ENCODE results near the gene CREB3L2. TPM values are rescaled to one million over a fixed set of nuclear protein-coding genes. Genes with fewer than 3 reads are reported as not detected.
A peak's percentile ranks its signal among the peaks of the same experiment; 100 is the strongest.

CREB3L2 gene
- polyA plus RNA-seq, 3 donors = 6.9 to 12.9 (median 11.9) TPM

DNA sequence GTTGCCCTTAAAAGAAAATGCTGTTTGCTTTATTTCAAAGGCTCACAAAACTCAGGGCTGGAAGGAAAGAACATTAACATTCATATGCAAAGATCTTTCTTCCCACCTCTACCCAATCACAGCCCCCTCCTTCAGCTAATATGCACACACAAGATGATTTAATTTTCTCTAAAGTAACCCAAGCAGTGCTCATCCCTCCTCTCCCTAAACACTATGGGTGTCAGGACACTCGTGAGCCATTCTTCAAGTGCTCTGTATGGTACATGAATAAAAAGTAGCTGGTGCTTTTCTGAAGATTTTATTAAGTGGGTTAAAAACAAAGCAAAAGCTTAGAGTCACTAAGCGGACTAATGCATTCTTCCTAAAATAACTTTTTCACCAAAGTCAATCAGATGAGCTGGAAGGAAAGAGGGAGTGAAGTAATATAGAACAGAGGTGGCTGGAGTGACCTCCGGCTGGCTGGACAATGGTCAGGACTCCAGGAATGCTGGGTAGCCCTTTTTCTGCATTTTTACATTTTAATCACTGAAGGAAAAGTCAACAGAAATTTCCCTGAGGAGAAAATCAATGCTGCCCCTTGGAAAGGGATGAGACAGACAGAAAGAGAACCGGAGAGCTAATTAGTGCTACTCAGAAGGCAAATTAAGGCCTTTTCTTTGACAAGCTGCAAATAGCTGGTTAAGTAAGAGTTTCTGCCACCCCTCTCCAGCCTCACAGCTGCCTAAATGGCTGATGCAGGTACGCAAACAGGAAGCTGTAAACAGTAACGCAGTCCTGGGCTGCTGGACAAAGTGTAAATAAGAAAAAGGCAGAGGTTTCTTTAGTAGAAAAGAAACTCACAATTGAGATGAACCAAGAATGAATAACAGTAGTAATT lies 161.7 kb downstream of the CREB3L2 start:
- peaks cover 27 to 38% (median 33%) of the 10 kb centered on the region in 3 donors for H3K27me3 Mint-ChIP-seq (ENCODE audit: low read depth in 3 of 3)
- H3K9ac ChIP-seq (ENCODE audit: insufficient read depth, low read length, poor library complexity, severe bottlenecking) = no peak overlapping the region
- H3K4me1 Mint-ChIP-seq = no peaks in the 10 kb centered on the region
- no peaks in the 10 kb centered on the region for H3K36me3 Mint-ChIP-seq
- H3K27me3 ChIP-seq (ENCODE audit: control insufficient read depth in 2 of 2, insufficient read depth in 2 of 2, low read length in 2 of 2) = peaks cover 21 to 38% of the 10 kb centered on the region in 2 donors
- H4K20me1 ChIP-seq (ENCODE audit: insufficient read depth, low read length) = no peaks in the 10 kb centered on the region
- no peak overlapping the region for H3K27ac ChIP-seq (ENCODE audit: low read depth in 1 of 2, low read length in 2 of 2)
- H3K79me2 ChIP-seq (ENCODE audit: insufficient read depth, low read length) = no peaks in the 10 kb centered on the region
- intact Hi-C loops (cut with micrococcal nuclease) = no loop called here
- H3K27ac Mint-ChIP-seq = no peak overlapping the region
- peaks cover 0 to 3% (median 0%) of the 10 kb centered on the region in 7 donors for H3K9me3 Mint-ChIP-seq
- no peak for DNase-seq
- H2AFZ ChIP-seq (ENCODE audit: insufficient read depth, low read depth, low read length, poor library complexity, severe bottlenecking) = no peak overlapping the region
- peaks cover 0 to 6% of the 10 kb centered on the region in 2 donors for H3K9me3 ChIP-seq (replicated peaks in 1 of 2; ENCODE audit: control insufficient read depth in 1 of 2, insufficient read depth in 1 of 2, low read length in 2 of 2)
- no peak overlapping the region for H3K4me3 ChIP-seq (replicated peaks in 1 of 3; ENCODE audit: low read depth in 2 of 3, low read length in 3 of 3)
- no peak overlapping the region for H3K4me2 ChIP-seq (replicated peaks; ENCODE audit: extremely low read depth, low read length, poor library complexity, severe bottlenecking)
- no peaks in the 10 kb centered on the region for H3K36me3 ChIP-seq (replicated peaks in 1 of 2; ENCODE audit: control insufficient read depth in 1 of 2, insufficient read depth in 2 of 2, low read length in 2 of 2)
- no peaks in the 10 kb centered on the region for H3K4me1 ChIP-seq (ENCODE audit: control insufficient read depth in 1 of 2, insufficient read depth in 2 of 2, low read length in 2 of 2)
- H3K4me3 Mint-ChIP-seq = no peak overlapping the region
- TF ChIP-seq, protein P1, sequence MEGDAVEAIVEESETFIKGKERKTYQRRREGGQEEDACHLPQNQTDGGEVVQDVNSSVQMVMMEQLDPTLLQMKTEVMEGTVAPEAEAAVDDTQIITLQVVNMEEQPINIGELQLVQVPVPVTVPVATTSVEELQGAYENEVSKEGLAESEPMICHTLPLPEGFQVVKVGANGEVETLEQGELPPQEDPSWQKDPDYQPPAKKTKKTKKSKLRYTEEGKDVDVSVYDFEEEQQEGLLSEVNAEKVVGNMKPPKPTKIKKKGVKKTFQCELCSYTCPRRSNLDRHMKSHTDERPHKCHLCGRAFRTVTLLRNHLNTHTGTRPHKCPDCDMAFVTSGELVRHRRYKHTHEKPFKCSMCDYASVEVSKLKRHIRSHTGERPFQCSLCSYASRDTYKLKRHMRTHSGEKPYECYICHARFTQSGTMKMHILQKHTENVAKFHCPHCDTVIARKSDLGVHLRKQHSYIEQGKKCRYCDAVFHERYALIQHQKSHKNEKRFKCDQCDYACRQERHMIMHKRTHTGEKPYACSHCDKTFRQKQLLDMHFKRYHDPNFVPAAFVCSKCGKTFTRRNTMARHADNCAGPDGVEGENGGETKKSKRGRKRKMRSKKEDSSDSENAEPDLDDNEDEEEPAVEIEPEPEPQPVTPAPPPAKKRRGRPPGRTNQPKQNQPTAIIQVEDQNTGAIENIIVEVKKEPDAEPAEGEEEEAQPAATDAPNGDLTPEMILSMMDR (IDR thresholded peaks at IDR 0.05) = no peak
- WGBS (ENCODE audit: insufficient coverage) = 100% methylated on average over 1 of the region's 6 CpGs

DNA sequence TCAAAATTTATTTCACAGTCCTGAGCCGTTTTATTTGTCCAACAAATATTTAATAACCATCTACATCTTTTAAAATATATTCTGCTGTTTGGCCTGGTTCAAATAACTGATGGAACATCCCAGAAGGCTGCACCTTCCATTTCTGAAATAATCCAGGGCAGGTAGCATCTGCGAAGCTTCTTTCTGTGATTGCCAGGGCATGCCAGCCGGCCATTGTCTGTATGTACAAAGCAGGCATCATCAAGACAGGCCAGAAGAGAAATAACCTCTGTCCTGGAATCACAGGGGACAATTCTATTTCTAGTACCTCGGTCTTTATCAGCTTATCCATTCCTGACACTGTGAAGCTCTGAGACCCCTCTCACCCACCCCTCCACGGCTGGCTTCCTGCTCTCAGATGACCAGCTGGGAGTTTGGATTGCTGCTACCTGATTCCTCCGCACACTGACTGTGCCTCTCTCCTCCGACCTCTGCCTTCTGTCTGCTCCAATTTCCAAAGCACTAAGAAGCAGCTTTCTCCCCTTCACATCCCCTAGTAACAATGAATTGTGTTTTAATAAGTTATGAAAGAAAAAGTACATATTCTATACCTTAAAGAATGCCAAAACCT lies 163.1 kb downstream of the CREB3L2 start:
- no peak for DNase-seq
- Histone ChIP-seq H4K20me1 (ENCODE audit: insufficient read depth, low read length) (no peaks in the 10 kb centered on the region), H3K36me3 (replicated peaks in 1 of 2; ENCODE audit: control insufficient read depth in 1 of 2, insufficient read depth in 2 of 2, low read length in 2 of 2) (no peaks in the 10 kb centered on the region), H3K27ac (ENCODE audit: low read depth in 1 of 2, low read length in 2 of 2) (no peak overlapping the region), H2AFZ (ENCODE audit: insufficient read depth, low read depth, low read length, poor library complexity, severe bottlenecking) (no peak overlapping the region), H3K4me2 (replicated peaks; ENCODE audit: extremely low read depth, low read length, poor library complexity, severe bottlenecking) (no peak overlapping the region), H3K27me3 (ENCODE audit: control insufficient read depth in 2 of 2, insufficient read depth in 2 of 2, low read length in 2 of 2) (peaks cover 9 to 25% of the 10 kb centered on the region in 2 donors), H3K4me1 (ENCODE audit: control insufficient read depth in 1 of 2, insufficient read depth in 2 of 2, low read length in 2 of 2) (no peaks in the 10 kb centered on the region), H3K4me3 (replicated peaks in 1 of 3; ENCODE audit: low read depth in 2 of 3, low read length in 3 of 3) (no peak overlapping the region), H3K9me3 (replicated peaks in 1 of 2; ENCODE audit: control insufficient read depth in 1 of 2, insufficient read depth in 1 of 2, low read length in 2 of 2) (peaks cover 1 to 2% of the 10 kb centered on the region in 2 donors), H3K9ac (ENCODE audit: insufficient read depth, low read length, poor library complexity, severe bottlenecking) (no peak overlapping the region), H3K79me2 (ENCODE audit: insufficient read depth, low read length) (no peaks in the 10 kb centered on the region)
- Mint-ChIP-seq H3K27me3 (ENCODE audit: low read depth in 3 of 3) (peaks cover 13 to 25% (median 20%) of the 10 kb centered on the region in 3 donors), H3K36me3 (no peaks in the 10 kb centered on the region), H3K27ac (no peak overlapping the region), H3K4me3 (peak overlapping the region in 1 of 2 donors; percentile 24), H3K4me1 (no peaks in the 10 kb centered on the region), H3K9me3 (peaks cover 0 to 1% (median 0%) of the 10 kb centered on the region in 7 donors)
- WGBS (ENCODE audit: insufficient coverage) = 83% methylated on average over 6 of the region's 7 CpGs
- TF ChIP-seq, protein P1 (IDR thresholded peaks at IDR 0.05) = no peak
- intact Hi-C loops (cut with micrococcal nuclease) = no loop called here

Measured in CD14-positive monocyte (primary cell).